PFSK-1 (cell line): ENCODE data around the gene TMEM270.

Experiments
- FOXP2 ChIP-seq: optimal IDR thresholded peaks from 2 replicates; pipeline ENCODE3; 2011; ENCODE audit warnings: borderline replicate concordance, control low read depth, inconsistent platforms; ENCODE audit not compliant: insufficient read depth; ENCODE audit errors: extremely low read length, extremely low read depth
- POLR2AphosphoS5 ChIP-seq: IDR thresholded peaks from 2 replicates; pipeline ENCODE4 v1.6.1; 2012; ENCODE audit warnings: low read depth, mild to moderate bottlenecking, control low read depth, low read length, moderate library complexity
- SIN3A ChIP-seq: IDR thresholded peaks from 2 replicates; pipeline ENCODE4 v1.6.1; 2012; ENCODE audit warnings: mild to moderate bottlenecking, low read length, moderate library complexity, borderline replicate concordance; ENCODE audit not compliant: insufficient read depth
- TAF1 ChIP-seq: IDR thresholded peaks from 2 replicates; pipeline ENCODE4 v1.6.1; 2012; ENCODE audit warnings: low read length, control low read depth, borderline replicate concordance; ENCODE audit not compliant: insufficient read depth
- TF ChIP-seq, protein P1 (sequence below), 2 experiments: IDR thresholded peaks; 2 replicates each; pipeline versions ENCODE4 v1.6.1 to v1.8.0; 2011 to 2012; ENCODE audit warnings: low read depth in 2 of 2, low read length in 2 of 2, control low read depth in 1 of 2, inconsistent platforms in 1 of 2, mild to moderate bottlenecking in 1 of 2, moderate library complexity in 1 of 2; ENCODE audit not compliant: insufficient read depth in 1 of 2

DNA sequence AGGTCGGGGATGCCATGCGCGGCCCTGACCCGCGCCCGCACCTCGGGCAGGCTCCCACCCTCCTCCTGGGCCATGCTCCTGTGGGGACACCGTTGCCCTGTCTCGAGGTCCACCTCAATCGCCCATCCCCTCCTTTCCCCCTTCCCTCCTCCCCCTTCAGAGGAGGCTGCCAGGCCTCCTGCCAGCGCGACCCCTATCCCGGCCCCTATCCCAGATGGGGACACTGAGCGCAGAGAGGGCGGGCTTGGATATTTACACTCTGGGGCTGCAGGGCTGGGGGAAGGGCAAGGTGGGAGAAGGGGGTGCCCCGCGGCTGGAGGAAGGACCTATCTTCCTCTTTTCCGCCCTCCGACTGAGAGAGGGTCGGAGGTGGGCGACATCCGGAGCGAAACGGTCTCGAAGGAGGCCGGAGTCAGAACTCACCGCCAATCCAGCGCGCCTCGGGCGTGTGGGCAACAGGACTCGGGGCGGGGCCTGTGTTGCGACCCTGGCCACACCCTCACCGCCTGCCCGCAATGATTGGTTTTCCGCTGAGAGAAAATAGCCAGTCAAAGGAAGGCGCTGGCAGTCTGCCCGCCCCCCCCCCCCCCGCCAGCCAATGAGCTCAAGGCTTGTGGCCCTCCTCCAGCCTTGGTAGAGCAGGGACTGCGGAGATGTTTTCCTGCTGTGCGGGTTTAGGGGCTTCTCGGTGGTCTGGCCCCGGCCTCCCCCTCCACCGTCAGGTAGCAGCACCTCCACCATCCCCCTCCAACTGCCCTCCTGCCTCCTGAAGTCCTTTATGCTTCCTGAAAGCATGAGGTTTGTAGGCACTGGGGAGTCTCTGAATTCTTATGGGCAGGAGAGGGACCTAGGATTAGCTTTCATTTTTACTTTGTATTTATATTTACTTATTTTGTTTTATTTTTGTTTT is 18.6 kb upstream of the TMEM270 start, which contains the start of gene METTL27:
- TF ChIP-seq POLR2AphosphoS5 (peak; percentile 66; the same call in 1 of the 2 replicates), SIN3A (no peak), TAF1 (no peak), FOXP2 (peak; percentile 87)
- TF ChIP-seq, protein P1, sequence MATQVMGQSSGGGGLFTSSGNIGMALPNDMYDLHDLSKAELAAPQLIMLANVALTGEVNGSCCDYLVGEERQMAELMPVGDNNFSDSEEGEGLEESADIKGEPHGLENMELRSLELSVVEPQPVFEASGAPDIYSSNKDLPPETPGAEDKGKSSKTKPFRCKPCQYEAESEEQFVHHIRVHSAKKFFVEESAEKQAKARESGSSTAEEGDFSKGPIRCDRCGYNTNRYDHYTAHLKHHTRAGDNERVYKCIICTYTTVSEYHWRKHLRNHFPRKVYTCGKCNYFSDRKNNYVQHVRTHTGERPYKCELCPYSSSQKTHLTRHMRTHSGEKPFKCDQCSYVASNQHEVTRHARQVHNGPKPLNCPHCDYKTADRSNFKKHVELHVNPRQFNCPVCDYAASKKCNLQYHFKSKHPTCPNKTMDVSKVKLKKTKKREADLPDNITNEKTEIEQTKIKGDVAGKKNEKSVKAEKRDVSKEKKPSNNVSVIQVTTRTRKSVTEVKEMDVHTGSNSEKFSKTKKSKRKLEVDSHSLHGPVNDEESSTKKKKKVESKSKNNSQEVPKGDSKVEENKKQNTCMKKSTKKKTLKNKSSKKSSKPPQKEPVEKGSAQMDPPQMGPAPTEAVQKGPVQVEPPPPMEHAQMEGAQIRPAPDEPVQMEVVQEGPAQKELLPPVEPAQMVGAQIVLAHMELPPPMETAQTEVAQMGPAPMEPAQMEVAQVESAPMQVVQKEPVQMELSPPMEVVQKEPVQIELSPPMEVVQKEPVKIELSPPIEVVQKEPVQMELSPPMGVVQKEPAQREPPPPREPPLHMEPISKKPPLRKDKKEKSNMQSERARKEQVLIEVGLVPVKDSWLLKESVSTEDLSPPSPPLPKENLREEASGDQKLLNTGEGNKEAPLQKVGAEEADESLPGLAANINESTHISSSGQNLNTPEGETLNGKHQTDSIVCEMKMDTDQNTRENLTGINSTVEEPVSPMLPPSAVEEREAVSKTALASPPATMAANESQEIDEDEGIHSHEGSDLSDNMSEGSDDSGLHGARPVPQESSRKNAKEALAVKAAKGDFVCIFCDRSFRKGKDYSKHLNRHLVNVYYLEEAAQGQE (IDR thresholded peaks at IDR 0.05; ENCODE audit: insufficient read depth in 1 of 2, low read depth in 2 of 2, low read length in 2 of 2), result no peak
